ENCODE data around the gene MGST3.
A peak's percentile ranks its signal among the peaks of the same experiment; 100 is the strongest.

MGST3 gene

DNA sequence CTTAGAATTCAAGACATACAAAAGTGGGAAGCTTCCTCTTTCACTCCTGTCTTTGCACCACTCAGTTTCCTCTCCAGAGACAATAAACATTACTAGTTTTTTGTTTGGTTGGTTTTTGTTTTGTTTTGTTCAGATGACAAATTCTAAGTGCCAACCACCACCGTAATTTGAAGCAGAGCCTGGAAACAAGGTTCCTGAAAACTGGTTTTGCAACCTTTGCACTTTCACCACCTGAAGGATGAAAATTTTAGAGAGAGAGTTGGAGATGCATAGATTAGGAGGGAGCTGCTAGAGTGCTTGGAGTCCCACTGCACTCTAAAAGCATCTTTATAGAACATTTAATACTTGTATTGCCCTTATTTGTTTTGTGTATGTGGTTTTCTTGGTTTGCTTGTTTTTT, 20.2 kb upstream of the MGST3 start:
- no peak overlapping the region for H3K9ac ChIP-seq (ENCODE audit: low read length)
- H3K4me1 ChIP-seq (ENCODE audit: control insufficient read depth, insufficient read depth, low read length), result no peaks in the 10 kb centered on the region
- no peak overlapping the region for H3K27ac ChIP-seq (ENCODE audit: low read depth, low read length)
- H3K36me3 ChIP-seq (ENCODE audit: control insufficient read depth, insufficient read depth, low read length), result no peaks in the 10 kb centered on the region
- no peak overlapping the region for H3K4me3 ChIP-seq (ENCODE audit: low read length)
- H3K27me3 ChIP-seq (ENCODE audit: control insufficient read depth, insufficient read depth, low read length), result no peaks in the 10 kb centered on the region

DNA sequence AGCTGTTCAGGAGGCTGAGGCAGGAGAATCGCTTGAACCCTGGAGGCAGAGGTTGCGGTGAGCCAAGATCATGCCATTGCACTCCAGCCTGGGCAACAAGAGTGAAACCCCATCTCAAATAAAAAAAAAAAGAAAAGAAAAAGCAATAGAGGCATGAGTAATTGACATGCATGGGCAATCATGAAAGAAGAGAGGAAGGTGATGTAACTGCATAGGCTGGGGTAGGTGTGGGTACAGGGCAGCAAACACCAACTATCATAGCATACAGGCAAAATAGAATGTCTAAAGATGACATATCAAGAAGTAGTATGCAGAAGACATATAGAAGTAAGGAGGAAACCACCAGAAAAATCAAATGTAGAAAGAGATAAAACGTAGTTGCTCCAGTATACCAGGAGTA, 19.0 kb upstream of the MGST3 start:
- Histone ChIP-seq H3K4me1 (ENCODE audit: control insufficient read depth, insufficient read depth, low read length) (no peaks in the 10 kb centered on the region), H3K36me3 (ENCODE audit: control insufficient read depth, insufficient read depth, low read length) (no peaks in the 10 kb centered on the region), H3K27me3 (ENCODE audit: control insufficient read depth, insufficient read depth, low read length) (no peaks in the 10 kb centered on the region), H3K4me3 (ENCODE audit: low read length) (no peak overlapping the region), H3K9ac (ENCODE audit: low read length) (no peak overlapping the region), H3K27ac (ENCODE audit: low read depth, low read length) (no peak overlapping the region)

DNA sequence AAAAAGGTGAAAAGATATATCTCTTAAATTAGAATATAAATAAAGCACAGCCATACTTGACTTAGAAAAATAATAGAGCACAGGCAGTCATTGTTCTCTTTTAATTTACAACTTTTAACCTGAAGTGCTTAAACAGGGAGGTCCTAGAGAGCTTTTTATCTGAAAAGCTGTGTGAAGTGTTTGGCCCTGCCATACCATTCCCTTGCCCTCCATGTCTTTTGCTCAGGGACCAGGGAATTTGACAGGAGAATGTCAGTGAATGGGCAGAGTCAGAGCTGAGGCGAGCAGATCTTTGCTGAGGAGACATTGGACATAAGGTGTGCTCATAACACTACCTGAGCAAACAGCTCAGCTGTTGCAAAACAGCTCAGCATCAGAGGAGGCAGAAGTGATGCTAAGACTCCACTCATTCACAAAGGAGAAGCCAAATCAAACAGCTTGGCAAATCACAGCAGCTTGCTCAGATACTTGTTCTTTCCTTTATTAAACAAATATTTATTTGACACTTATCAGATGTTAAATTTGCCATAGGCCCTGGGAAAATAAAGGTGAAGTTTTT, 14.9 kb upstream of the MGST3 start:
- Histone ChIP-seq H3K27ac (ENCODE audit: low read depth, low read length) (no peak overlapping the region), H3K27me3 (ENCODE audit: control insufficient read depth, insufficient read depth, low read length) (no peaks in the 10 kb centered on the region), H3K36me3 (ENCODE audit: control insufficient read depth, insufficient read depth, low read length) (no peaks in the 10 kb centered on the region), H3K4me3 (ENCODE audit: low read length) (no peak overlapping the region), H3K9ac (ENCODE audit: low read length) (no peak overlapping the region), H3K4me1 (ENCODE audit: control insufficient read depth, insufficient read depth, low read length) (no peaks in the 10 kb centered on the region)

DNA sequence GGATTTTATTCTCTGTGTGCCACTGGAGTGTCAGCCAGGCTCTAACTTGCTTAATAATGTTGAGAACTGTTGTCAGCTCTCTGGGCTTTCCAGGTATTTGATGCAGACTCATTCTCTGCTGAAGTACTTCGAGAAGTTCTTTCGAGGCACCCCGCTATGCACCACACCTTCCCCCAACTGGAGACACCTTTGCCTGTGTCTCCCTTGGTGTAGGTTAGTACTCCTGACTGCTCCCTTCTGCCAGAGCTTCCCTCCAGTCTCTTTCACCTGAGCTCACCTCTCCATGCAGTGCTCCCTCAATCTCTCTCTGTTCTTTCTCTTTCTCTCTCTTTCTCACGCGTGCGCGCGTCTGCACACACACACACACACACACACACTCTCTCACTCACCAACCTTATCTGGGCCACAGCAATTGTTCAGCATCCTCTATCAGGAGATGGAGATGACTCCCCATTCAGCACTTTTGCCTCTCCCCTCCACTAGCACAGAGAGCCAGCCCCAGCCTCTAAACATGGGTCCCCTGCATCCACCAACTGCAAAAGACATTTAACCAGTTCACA, 14.0 kb upstream of the MGST3 start:
- Histone ChIP-seq H3K27ac (ENCODE audit: low read depth, low read length) (no peak overlapping the region), H3K4me3 (ENCODE audit: low read length) (no peak overlapping the region), H3K36me3 (ENCODE audit: control insufficient read depth, insufficient read depth, low read length) (no peaks in the 10 kb centered on the region), H3K27me3 (ENCODE audit: control insufficient read depth, insufficient read depth, low read length) (no peaks in the 10 kb centered on the region), H3K9ac (ENCODE audit: low read length) (no peak overlapping the region), H3K4me1 (ENCODE audit: control insufficient read depth, insufficient read depth, low read length) (no peaks in the 10 kb centered on the region)

- no peak overlapping the region for H3K27ac ChIP-seq (ENCODE audit: low read depth, low read length)
- H3K36me3 ChIP-seq (ENCODE audit: control insufficient read depth, insufficient read depth, low read length), result no peaks in the 10 kb centered on the region
- H3K27me3 ChIP-seq (ENCODE audit: control insufficient read depth, insufficient read depth, low read length), result no peaks in the 10 kb centered on the region
- H3K4me3 ChIP-seq (ENCODE audit: low read length), result no peak overlapping the region
- no peak overlapping the region for H3K9ac ChIP-seq (ENCODE audit: low read length)
- H3K4me1 ChIP-seq (ENCODE audit: control insufficient read depth, insufficient read depth, low read length), result no peaks in the 10 kb centered on the region
Observed at GRCh38 chr1:165619647-165620151, 11.3 kb upstream of the MGST3 start.

DNA sequence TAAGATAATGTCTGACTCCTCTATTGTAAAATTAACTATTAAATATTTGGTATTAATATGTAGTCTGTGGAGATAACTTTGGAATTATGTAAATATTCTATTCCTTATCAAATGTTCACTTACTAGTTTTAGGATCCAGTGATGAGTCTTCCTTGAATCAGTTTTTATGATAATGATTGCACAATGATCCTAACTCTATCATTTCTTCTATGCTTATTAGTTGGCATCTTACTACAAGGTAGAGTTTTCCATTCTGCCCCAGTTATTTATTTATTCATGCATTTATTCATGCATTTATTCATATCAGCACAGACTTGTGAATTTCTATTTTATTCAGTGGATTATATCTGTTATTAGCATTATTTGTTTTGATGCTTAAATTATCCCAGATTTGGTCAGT, 7.4 kb upstream of the MGST3 start:
- Histone ChIP-seq H3K36me3 (ENCODE audit: control insufficient read depth, insufficient read depth, low read length) (no peaks in the 10 kb centered on the region), H3K27me3 (ENCODE audit: control insufficient read depth, insufficient read depth, low read length) (no peaks in the 10 kb centered on the region), H3K4me1 (ENCODE audit: control insufficient read depth, insufficient read depth, low read length) (no peaks in the 10 kb centered on the region), H3K9ac (ENCODE audit: low read length) (no peak overlapping the region), H3K4me3 (ENCODE audit: low read length) (no peak overlapping the region), H3K27ac (ENCODE audit: low read depth, low read length) (no peak overlapping the region)

GRCh38 chr1:165624441-165624840, 6.6 kb upstream of the MGST3 start:
- H3K4me3 ChIP-seq (ENCODE audit: low read length), result no peak overlapping the region
- H3K27ac ChIP-seq (ENCODE audit: low read depth, low read length), result no peak overlapping the region
- H3K27me3 ChIP-seq (ENCODE audit: control insufficient read depth, insufficient read depth, low read length), result no peaks in the 10 kb centered on the region
- H3K4me1 ChIP-seq (ENCODE audit: control insufficient read depth, insufficient read depth, low read length), result no peaks in the 10 kb centered on the region
- no peak overlapping the region for H3K9ac ChIP-seq (ENCODE audit: low read length)
- H3K36me3 ChIP-seq (ENCODE audit: control insufficient read depth, insufficient read depth, low read length), result no peaks in the 10 kb centered on the region

DNA sequence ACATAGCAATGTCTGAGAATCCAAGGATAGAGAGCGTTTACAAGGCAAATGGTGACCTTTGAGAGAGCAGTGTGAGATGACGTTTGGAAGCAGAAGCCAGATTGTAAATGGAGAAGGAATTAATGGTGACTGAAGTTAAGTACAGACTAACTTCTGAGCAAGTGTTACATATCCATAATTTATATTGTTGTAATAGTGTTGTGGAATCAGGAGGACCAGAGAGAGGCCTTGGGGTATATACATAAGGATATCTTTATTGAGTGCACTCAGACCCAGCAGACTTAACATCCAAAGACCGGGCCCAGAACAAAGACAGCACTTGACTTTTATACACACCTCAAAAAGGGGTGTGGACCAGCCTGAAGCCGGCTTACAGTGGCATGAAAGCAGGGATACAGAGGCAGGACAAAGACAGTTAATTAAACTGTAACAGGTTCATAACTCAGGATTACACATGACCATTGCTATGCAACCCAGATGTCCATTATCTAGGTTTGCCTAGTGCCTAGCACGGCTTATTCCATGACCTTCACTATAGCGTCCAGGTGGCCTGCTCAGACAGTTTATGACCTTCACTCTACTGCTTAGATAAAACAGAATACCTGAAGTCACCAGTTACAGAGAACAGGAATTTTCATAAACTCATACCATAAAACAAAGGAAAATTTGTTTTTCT, 2.7 kb upstream of the MGST3 start:
- Histone ChIP-seq H3K9ac (ENCODE audit: low read length) (no peak overlapping the region), H3K27ac (ENCODE audit: low read depth, low read length) (no peak overlapping the region)

GRCh38 chr1:165629151-165629550, 1.9 kb upstream of the MGST3 start:
- H3K27ac ChIP-seq (ENCODE audit: low read depth, low read length), result no peak overlapping the region
- H3K9ac ChIP-seq (ENCODE audit: low read length), result no peak overlapping the region
- H3K27me3 ChIP-seq (ENCODE audit: control insufficient read depth, insufficient read depth, low read length), result no peaks in the 10 kb centered on the region
- H3K4me3 ChIP-seq (ENCODE audit: low read length), result no peak overlapping the region
- H3K4me1 ChIP-seq (ENCODE audit: control insufficient read depth, insufficient read depth, low read length), result peaks cover 12% of the 10 kb centered on the region
- H3K36me3 ChIP-seq (ENCODE audit: control insufficient read depth, insufficient read depth, low read length), result no peaks in the 10 kb centered on the region

More for the DNA sequence above, 2.7 kb upstream of the MGST3 start:
- no peaks in the 10 kb centered on the region for H3K27me3 ChIP-seq (ENCODE audit: control insufficient read depth, insufficient read depth, low read length)
- no peaks in the 10 kb centered on the region for H3K36me3 ChIP-seq (ENCODE audit: control insufficient read depth, insufficient read depth, low read length)
- H3K4me3 ChIP-seq (ENCODE audit: low read length), result no peak overlapping the region
- H3K4me1 ChIP-seq (ENCODE audit: control insufficient read depth, insufficient read depth, low read length), result peaks cover 8% of the 10 kb centered on the region

GRCh38 chr1:165629848-165630628, 996 bp upstream of the MGST3 start:
- Histone ChIP-seq H3K4me1 (ENCODE audit: control insufficient read depth, insufficient read depth, low read length) (peaks cover 12% of the 10 kb centered on the region), H3K36me3 (ENCODE audit: control insufficient read depth, insufficient read depth, low read length) (no peaks in the 10 kb centered on the region), H3K4me3 (ENCODE audit: low read length) (peak overlapping the region; percentile 90), H3K27me3 (ENCODE audit: control insufficient read depth, insufficient read depth, low read length) (no peaks in the 10 kb centered on the region), H3K27ac (ENCODE audit: low read depth, low read length) (peak overlapping the region; percentile 91), H3K9ac (ENCODE audit: low read length) (peak overlapping the region; percentile 59)

GRCh38 chr1:165631342-165632151, 513 bp downstream of the MGST3 start:
- H3K27ac ChIP-seq (ENCODE audit: low read depth, low read length), result peak overlapping the region; percentile 91
- H3K9ac ChIP-seq (ENCODE audit: low read length), result peak overlapping the region; percentile 53
- no peaks in the 10 kb centered on the region for H3K27me3 ChIP-seq (ENCODE audit: control insufficient read depth, insufficient read depth, low read length)
- H3K36me3 ChIP-seq (ENCODE audit: control insufficient read depth, insufficient read depth, low read length), result no peaks in the 10 kb centered on the region
- peaks cover 12% of the 10 kb centered on the region for H3K4me1 ChIP-seq (ENCODE audit: control insufficient read depth, insufficient read depth, low read length)
- H3K4me3 ChIP-seq (ENCODE audit: low read length), result peak overlapping the region; percentile 90

DNA sequence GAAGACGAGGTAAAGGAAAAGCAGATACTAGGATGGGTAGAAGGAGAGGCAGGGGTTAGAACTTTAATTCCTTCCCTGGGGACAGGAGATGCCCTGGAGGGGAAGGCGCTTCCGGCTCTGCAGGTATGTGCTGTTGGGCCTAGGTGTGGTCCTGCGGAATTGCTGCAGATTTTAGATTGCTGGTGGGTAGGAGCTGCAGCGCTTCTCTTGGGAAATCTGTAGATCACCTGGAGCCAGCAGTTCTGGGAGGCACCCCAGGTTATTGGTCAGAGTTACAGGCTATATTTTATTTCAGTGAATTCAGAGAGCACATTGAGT, 1.1 kb downstream of the MGST3 start:
- no peaks in the 10 kb centered on the region for H3K36me3 ChIP-seq (ENCODE audit: control insufficient read depth, insufficient read depth, low read length)
- H3K9ac ChIP-seq (ENCODE audit: low read length), result peak overlapping the region; percentile 53
- H3K4me3 ChIP-seq (ENCODE audit: low read length), result peak overlapping the region; percentile 90
- peak overlapping the region; percentile 91 for H3K27ac ChIP-seq (ENCODE audit: low read depth, low read length)
- H3K4me1 ChIP-seq (ENCODE audit: control insufficient read depth, insufficient read depth, low read length), result peaks cover 12% of the 10 kb centered on the region
- no peaks in the 10 kb centered on the region for H3K27me3 ChIP-seq (ENCODE audit: control insufficient read depth, insufficient read depth, low read length)

Measured in rectal smooth muscle tissue (tissue), 1 donor.